Pancreas (tissue), 10 donors: Measurements from ENCODE around the gene NGRN. TPM values are rescaled to one million over a fixed set of nuclear protein-coding genes. Genes with fewer than 3 reads are reported as not detected.

Source experiments
- ATAC-seq, 4 donors: fragments of 200-7000 bp; cut with Tn5 transposase; one replicate each; pipeline versions ENCODE4 v1.8.0 to v1.9.1; 2020; ENCODE audit warnings: mild to moderate bottlenecking in 4 of 4, moderate library complexity in 4 of 4
- DNase-seq, 6 donors: peaks; one replicate each; pipeline ENCODE4 v3.0.0-alpha.2; 2020
- FAIRE-seq: peaks from 2 replicates; lab custom pipeline; 2012; peaks lifted over from hg19 to GRCh38; lab: Jason Lieb, UNC
- H3K27ac ChIP-seq, 4 donors: fragments of 200-600 bp; sonication (generic); 1 replicate in 3 of 4; 2 replicates in 1 of 4; pipeline versions ENCODE4 v1.5.0 to v1.8.0; 2020
- H3K27me3 ChIP-seq, 4 donors: fragments of 200-600 bp; one replicate each; pipeline ENCODE4 v1.8.0; 2021
- H3K36me3 ChIP-seq, 3 donors: fragments of 200-600 bp; sonication (generic) in 1 of 3; one replicate each; pipeline versions ENCODE4 v1.5.0 to v1.8.0; 2020 to 2021
- H3K4me1 ChIP-seq, 3 donors: fragments of 200-600 bp; one replicate each; pipeline ENCODE4 v1.8.0; 2021
- H3K4me3 ChIP-seq, 4 donors: fragments of 200-600 bp; sonication (generic) in 2 of 4; one replicate each; pipeline versions ENCODE4 v1.5.0 to v1.8.0; 2020 to 2021
- H3K9me3 ChIP-seq, 4 donors: fragments of 200-600 bp; one replicate each; pipeline ENCODE4 v1.8.0; 2021
- WGBS, 2 donors: extraction: QIAGEN DNeasy Blood & Tissue Kit; methylation state at CpG; one replicate each; pipeline ENCODE4 v1.1.7; 2013; 5-methylcytosine and 5-hydroxymethylcytosine counted together
- intact Hi-C, 3 donors: fragments of 100-400 bp; cut with DNase I; formaldehyde crosslinking; loops; one replicate each; pipeline versions ENCODE4 v1.11.1 to v1.14.2; 2022
- polyA plus RNA-seq, 2 donors: library from polyadenylated mRNA; stranded (reverse); fragments of 200-250 nt; gene quantifications; one replicate each; pipeline ENCODE4 v1.2.3, GENCODE V29; 2013
- total RNA-seq, 6 donors: library from RNA; stranded (reverse); fragmentation: NEBNext Ultra II Directional in 4 of 6; extraction: Animal tissue kit (Norgen Biotek cat#: 25700) in 4 of 6; gene quantifications; one replicate each; pipeline versions ENCODE4 v1.2.1 to v1.2.4, GENCODE V29; 2021 to 2023
- TF ChIP-seq, protein P1 (sequence below), 4 donors: fragments of 200-600 bp; sonication (generic) in 3 of 4; IDR thresholded peaks; one replicate each; pipeline versions ENCODE4 v1.5.0 to v1.8.0; 2021; ENCODE audit warnings: antibody characterized with exemption in 4 of 4
- donor health status: healthy with polysubstance abuse.
- donor health status: DM: no; HTN: no; CAD: no; lungs with moderate emphysema.
- donor health status: DM: no; HTN: no; CAD: no.
- donor health status: control.
- donor health status: control.
- donor health status: Bipolar disorder and iron deficiency.
- donor health status: DM: yes; HTN: yes; CAD: no.
- donor health status: DM: no; HTN: no; CAD: no.
- donor health status: DM: no; HTN: no; CAD: no.
- donor health status: DM: yes; HTN: yes; CAD: no.

The NGRN gene
- total and polyA plus RNA-seq, 8 donors = 19.3 to 46.8 (median 27.1) TPM

DNA sequence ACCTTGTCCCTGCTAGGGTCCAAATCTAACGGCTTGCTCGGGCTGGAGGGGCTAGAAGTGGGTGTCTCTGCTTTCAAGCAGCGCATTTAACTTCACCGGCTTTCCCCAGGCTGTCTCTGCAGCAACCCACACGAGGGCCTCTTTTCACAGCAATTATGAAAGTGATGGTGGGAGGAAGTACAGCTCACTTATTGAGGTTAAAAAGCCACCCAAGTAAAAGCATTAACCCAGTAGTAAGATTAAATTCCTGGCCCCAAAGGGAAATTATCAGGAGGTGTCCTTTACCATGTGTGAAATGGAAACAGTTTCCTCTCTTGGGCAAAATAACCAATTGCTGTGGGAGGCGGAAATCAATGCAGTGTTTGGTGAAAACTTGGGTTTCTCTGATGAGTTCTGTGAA is 41.1 kb downstream of the NGRN start:
- peak overlapping the region in 2 of 4 donors; percentile 26 to 44 for H3K27ac ChIP-seq
- TF ChIP-seq, protein P1, sequence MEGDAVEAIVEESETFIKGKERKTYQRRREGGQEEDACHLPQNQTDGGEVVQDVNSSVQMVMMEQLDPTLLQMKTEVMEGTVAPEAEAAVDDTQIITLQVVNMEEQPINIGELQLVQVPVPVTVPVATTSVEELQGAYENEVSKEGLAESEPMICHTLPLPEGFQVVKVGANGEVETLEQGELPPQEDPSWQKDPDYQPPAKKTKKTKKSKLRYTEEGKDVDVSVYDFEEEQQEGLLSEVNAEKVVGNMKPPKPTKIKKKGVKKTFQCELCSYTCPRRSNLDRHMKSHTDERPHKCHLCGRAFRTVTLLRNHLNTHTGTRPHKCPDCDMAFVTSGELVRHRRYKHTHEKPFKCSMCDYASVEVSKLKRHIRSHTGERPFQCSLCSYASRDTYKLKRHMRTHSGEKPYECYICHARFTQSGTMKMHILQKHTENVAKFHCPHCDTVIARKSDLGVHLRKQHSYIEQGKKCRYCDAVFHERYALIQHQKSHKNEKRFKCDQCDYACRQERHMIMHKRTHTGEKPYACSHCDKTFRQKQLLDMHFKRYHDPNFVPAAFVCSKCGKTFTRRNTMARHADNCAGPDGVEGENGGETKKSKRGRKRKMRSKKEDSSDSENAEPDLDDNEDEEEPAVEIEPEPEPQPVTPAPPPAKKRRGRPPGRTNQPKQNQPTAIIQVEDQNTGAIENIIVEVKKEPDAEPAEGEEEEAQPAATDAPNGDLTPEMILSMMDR (IDR thresholded peaks at IDR 0.05) = no peak
- no peak for FAIRE-seq

DNA sequence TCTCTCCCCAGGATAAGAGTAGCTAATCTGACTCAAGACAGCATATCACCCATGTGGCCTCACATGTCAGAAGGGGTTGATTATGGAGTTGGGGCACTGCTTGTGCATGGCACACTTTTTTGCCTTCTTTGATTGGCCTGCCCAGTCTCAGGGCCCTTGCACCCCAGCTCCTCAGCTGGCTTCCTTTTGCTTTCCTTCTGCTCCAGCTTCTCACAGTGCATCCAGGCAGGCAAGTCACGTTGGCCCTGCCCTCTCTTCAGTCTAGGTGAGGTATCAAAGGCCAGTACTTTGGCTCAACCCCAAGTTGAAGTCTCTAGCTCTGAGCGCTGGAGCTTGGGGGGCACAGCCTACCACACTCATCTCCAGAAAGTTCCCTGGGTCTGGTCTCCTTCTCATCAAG is 42.2 kb downstream of the NGRN start:
- no peak for DNase-seq
- peak in 1 of 4 donors; percentile 37 for ATAC-seq
- H3K36me3 ChIP-seq = no peaks in the 10 kb centered on the region
- H3K27me3 ChIP-seq = no peaks in the 10 kb centered on the region
- no peaks in the 10 kb centered on the region for H3K9me3 ChIP-seq
- 63 to 64% methylated on average over 2 of the region's 2 CpGs for WGBS, 2 donors
- TF ChIP-seq, protein P1 (IDR thresholded peaks at IDR 0.05) = no peak
- H3K27ac ChIP-seq = no peak overlapping the region
- no peak for FAIRE-seq
- H3K4me1 ChIP-seq = peaks cover 0 to 8% (median 0%) of the 10 kb centered on the region in 3 donors
- H3K4me3 ChIP-seq = no peak overlapping the region
- intact Hi-C loops = no loop called here

More for the DNA sequence above, 41.1 kb downstream of the NGRN start:
- intact Hi-C loops = no loop called here
- ATAC-seq (peak in 2 of 4 donors; percentile 32 to 39), DNase-seq (no peak)
- no peak overlapping the region for H3K4me3 ChIP-seq
- 60 to 64% methylated on average over 6 of the region's 6 CpGs for whole genome bisulfite sequencing, 2 donors
- no peaks in the 10 kb centered on the region for H3K27me3 ChIP-seq
- no peaks in the 10 kb centered on the region for H3K9me3 ChIP-seq
- H3K4me1 ChIP-seq = peaks cover 0 to 11% (median 10%) of the 10 kb centered on the region in 3 donors
- no peaks in the 10 kb centered on the region for H3K36me3 ChIP-seq

DNA sequence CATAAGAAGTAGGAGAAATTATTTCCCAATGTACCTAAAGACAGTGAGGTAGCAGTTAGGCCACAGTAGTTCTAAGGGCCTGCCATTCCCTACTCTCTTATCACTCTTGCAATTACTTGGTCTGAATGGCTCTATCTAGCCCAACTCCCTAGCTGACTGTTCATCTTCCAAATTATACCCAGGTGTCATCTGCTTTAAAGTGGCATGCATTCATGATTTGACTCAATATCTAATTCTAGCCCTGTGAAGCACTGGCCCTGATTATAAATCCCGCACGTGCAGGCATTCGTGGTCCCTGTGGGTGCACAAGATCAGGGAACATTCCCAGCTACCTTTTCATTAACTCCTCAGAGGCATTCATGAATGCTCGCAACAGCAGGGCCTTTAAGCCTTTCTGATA is 43.5 kb downstream of the NGRN start:
- intact Hi-C loops = no loop called here
- no peaks in the 10 kb centered on the region for H3K27me3 ChIP-seq
- 90 to 92% methylated on average over 4 of the region's 4 CpGs for WGBS, 2 donors
- peaks cover 0 to 8% (median 0%) of the 10 kb centered on the region in 3 donors for H3K4me1 ChIP-seq
- no peak for DNase-seq
- no peak for ATAC-seq
- FAIRE-seq = no peak
- H3K36me3 ChIP-seq = no peaks in the 10 kb centered on the region
- no peak overlapping the region for H3K27ac ChIP-seq
- TF ChIP-seq, protein P1 (IDR thresholded peaks at IDR 0.05) = no peak
- H3K4me3 ChIP-seq = no peak overlapping the region
- H3K9me3 ChIP-seq = no peaks in the 10 kb centered on the region

DNA sequence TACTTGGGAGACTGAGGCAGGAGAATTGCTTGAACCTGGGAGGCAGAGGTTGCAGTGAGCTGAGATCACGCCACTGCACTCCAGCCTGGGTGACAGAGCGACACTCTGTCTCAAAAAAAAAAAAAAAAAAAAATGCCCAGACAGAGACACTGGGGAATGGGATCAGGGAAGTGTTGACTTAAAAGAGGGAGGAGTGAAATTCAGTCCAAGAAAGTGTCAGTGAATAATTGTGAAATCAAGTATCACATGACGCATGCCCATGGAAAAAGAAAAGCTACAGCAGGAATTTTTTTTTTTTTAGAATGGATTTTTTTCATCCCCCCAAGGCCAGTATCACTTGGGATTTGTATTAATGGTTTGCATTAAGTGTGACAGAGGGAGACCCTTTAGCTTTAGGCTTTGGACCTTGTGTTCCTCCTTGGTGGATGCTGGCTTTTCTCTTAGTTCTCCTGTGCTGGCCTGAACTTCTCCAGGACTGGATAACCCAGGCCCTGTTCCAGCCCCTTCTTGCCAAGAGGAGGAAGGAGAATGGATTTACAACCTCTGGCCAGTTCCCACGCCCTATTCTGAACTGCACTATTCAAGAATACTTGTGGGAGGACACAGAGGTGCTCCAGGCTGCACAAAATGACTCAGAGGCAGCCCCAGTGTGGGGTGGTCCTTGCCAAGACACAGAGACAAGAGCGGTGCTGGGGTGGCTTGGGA is 50.0 kb downstream of the NGRN start:
- H3K4me1 ChIP-seq = peaks cover 12 to 18% (median 16%) of the 10 kb centered on the region in 3 donors
- 11 to 14% methylated on average over 5 of the region's 5 CpGs for WGBS, 2 donors
- TF ChIP-seq, protein P1 (IDR thresholded peaks at IDR 0.05) = no peak
- H3K27ac ChIP-seq = peak overlapping the region; percentile 48 to 88 (median 74)
- intact Hi-C loops = no loop called here
- no peak for FAIRE-seq
- peak overlapping the region in 1 of 4 donors; percentile 11 for H3K4me3 ChIP-seq
- H3K36me3 ChIP-seq = no peaks in the 10 kb centered on the region
- peak; percentile 84 to 89 (median 88) for ATAC-seq
- H3K27me3 ChIP-seq = no peaks in the 10 kb centered on the region
- peak; percentile 63 to 89 (median 82) for DNase-seq
- no peaks in the 10 kb centered on the region for H3K9me3 ChIP-seq

DNA sequence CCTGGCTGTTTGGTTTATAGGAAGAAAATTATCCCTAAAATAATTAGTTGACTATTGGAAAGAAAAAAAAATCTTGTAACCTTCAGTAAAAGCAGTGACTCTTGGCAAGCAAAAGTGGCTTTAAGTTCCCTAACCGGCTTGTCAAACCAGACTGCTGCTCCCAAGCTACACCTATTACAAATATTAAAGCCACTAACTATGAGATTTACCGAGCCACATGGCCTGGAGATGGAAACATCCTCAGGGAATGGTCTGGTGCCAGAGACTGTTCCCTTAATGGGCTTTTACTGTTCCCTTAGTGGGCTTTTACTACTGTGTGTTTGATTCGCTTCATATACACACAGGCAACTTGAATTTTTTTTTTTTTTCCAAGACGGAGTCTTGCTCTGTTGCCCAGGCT is 50.7 kb downstream of the NGRN start:
- DNase-seq = peak in 3 of 6 donors; percentile 35 to 54 (median 46)
- TF ChIP-seq, protein P1 (IDR thresholded peaks at IDR 0.05) = no peak
- 16 to 17% methylated on average over 4 of the region's 4 CpGs for WGBS, 2 donors
- ATAC-seq = peak; percentile 47 to 68 (median 60)
- Histone ChIP-seq H3K36me3 (no peaks in the 10 kb centered on the region), H3K27me3 (no peaks in the 10 kb centered on the region), H3K9me3 (no peaks in the 10 kb centered on the region), H3K4me1 (peaks cover 12 to 18% (median 18%) of the 10 kb centered on the region in 3 donors), H3K27ac (peak overlapping the region; percentile 29 to 88 (median 74)), H3K4me3 (no peak overlapping the region)
- no peak for FAIRE-seq
- intact Hi-C loops = no loop called here
